Loucy (cell line): ENCODE results near the gene LMTK3.
A peak's percentile ranks its signal among the peaks of the same experiment; 100 is the strongest.

ENCODE experiments used
- H2AFZ ChIP-seq: fragments of 200-600 bp; sonication (generic); 2 replicates; pipeline ENCODE4 v1.6.0; 2016; ENCODE audit warnings: antibody characterized with exemption, mild to moderate bottlenecking, low read length, moderate library complexity
- H3F3A ChIP-seq: fragments of 200-600 bp; 2 replicates; pipeline ENCODE4 v1.6.0; 2016; ENCODE audit warnings: antibody characterized with exemption, low read depth, mild to moderate bottlenecking
- H3K27me3 ChIP-seq: fragments of 200-600 bp; sonication (generic); 2 replicates; pipeline ENCODE4 v1.6.1; 2014; ENCODE audit warnings: low read length, mild to moderate bottlenecking; ENCODE audit not compliant: insufficient read depth, poor library complexity, severe bottlenecking
- H3K36me3 ChIP-seq: fragments of 200-600 bp; sonication (generic); 2 replicates; pipeline ENCODE4 v1.6.1; 2016; ENCODE audit warnings: low read length; ENCODE audit not compliant: insufficient read depth
- H3K4me1 ChIP-seq: fragments of 200-600 bp; sonication (generic); 2 replicates; pipeline ENCODE4 v1.5.1; 2014; ENCODE audit warnings: low read length, mild to moderate bottlenecking; ENCODE audit not compliant: insufficient read depth, poor library complexity, severe bottlenecking
- H3K4me2 ChIP-seq: fragments of 200-600 bp; sonication (generic); 2 replicates; pipeline ENCODE4 v1.6.0; 2014; ENCODE audit warnings: antibody characterized with exemption, low read length, low read depth, mild to moderate bottlenecking; ENCODE audit not compliant: poor library complexity, severe bottlenecking
- H3K4me3 ChIP-seq: fragments of 200-600 bp; sonication (generic); 2 replicates; pipeline ENCODE4 v1.5.1; 2014; ENCODE audit warnings: low read length, mild to moderate bottlenecking, mixed read lengths; ENCODE audit not compliant: poor library complexity, severe bottlenecking
- H3K79me2 ChIP-seq: fragments of 200-600 bp; sonication (generic); 2 replicates; pipeline ENCODE4 v1.6.1; 2014; ENCODE audit warnings: low read length; ENCODE audit not compliant: insufficient read depth
- H3K9ac ChIP-seq: fragments of 200-600 bp; sonication (generic); 2 replicates; pipeline ENCODE4 v1.6.0; 2014; ENCODE audit warnings: mild to moderate bottlenecking, low read depth, low read length, moderate library complexity; ENCODE audit not compliant: poor library complexity, severe bottlenecking
- H3K9me2 ChIP-seq: fragments of 200-600 bp; sonication (generic); replicated peaks from 2 replicates; pipeline ENCODE4 v1.6.1; 2016; ENCODE audit warnings: low read depth, low read length, mixed read lengths
- H3K9me3 ChIP-seq: fragments of 200-600 bp; sonication (generic); 2 replicates; pipeline ENCODE4 v1.6.1; 2014; ENCODE audit warnings: mild to moderate bottlenecking, antibody characterized with exemption, low read length, low read depth; ENCODE audit not compliant: insufficient read depth
- H4K20me1 ChIP-seq: fragments of 200-600 bp; sonication (generic); 2 replicates; pipeline ENCODE4 v1.6.0; 2014; ENCODE audit warnings: antibody characterized with exemption, low read length, mild to moderate bottlenecking; ENCODE audit not compliant: insufficient read depth, poor library complexity, severe bottlenecking
- EZH2phosphoT487 ChIP-seq: fragments of 200-600 bp; IDR thresholded peaks from 2 replicates; pipeline ENCODE4 v1.6.1; 2018; ENCODE audit warnings: antibody characterized with exemption, mild to moderate bottlenecking, moderate library complexity, borderline replicate concordance
- TF ChIP-seq, protein P1 (sequence below): fragments of 200-600 bp; sonication (generic); conservative IDR thresholded peaks from 2 replicates; pipeline ENCODE4 v1.5.1; 2014; ENCODE audit warnings: mild to moderate bottlenecking, antibody characterized with exemption, low read length

LMTK3 gene

GRCh38 chr19:48446579-48446978, 65.1 kb downstream of the LMTK3 start:
- H3K9me2 ChIP-seq = no peaks in the 10 kb centered on the region
- H3K9me3 ChIP-seq = no peaks in the 10 kb centered on the region
- H3F3A ChIP-seq = no peaks in the 10 kb centered on the region
- no peak for TF ChIP-seq EZH2phosphoT487
- TF ChIP-seq, protein P1, sequence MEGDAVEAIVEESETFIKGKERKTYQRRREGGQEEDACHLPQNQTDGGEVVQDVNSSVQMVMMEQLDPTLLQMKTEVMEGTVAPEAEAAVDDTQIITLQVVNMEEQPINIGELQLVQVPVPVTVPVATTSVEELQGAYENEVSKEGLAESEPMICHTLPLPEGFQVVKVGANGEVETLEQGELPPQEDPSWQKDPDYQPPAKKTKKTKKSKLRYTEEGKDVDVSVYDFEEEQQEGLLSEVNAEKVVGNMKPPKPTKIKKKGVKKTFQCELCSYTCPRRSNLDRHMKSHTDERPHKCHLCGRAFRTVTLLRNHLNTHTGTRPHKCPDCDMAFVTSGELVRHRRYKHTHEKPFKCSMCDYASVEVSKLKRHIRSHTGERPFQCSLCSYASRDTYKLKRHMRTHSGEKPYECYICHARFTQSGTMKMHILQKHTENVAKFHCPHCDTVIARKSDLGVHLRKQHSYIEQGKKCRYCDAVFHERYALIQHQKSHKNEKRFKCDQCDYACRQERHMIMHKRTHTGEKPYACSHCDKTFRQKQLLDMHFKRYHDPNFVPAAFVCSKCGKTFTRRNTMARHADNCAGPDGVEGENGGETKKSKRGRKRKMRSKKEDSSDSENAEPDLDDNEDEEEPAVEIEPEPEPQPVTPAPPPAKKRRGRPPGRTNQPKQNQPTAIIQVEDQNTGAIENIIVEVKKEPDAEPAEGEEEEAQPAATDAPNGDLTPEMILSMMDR = no peak
- H3K36me3 ChIP-seq = peaks cover 21% of the 10 kb centered on the region; the same call in 1 of the 2 replicates
- peaks cover 7% of the 10 kb centered on the region for H4K20me1 ChIP-seq
- H3K4me1 ChIP-seq = peaks cover 11% of the 10 kb centered on the region
- peaks cover 28% of the 10 kb centered on the region for H3K79me2 ChIP-seq
- H3K9ac ChIP-seq = peak overlapping the region; percentile 84
- no peaks in the 10 kb centered on the region for H3K27me3 ChIP-seq
- H3K4me2 ChIP-seq = peak overlapping the region; percentile 99
- no peak overlapping the region for H2AFZ ChIP-seq
- H3K4me3 ChIP-seq = peak overlapping the region; percentile 92

GRCh38 chr19:48445606-48446481, 65.8 kb downstream of the LMTK3 start, which contains the start of gene GRWD1:
TSS of gene GRWD1 (plus strand) at chr19:48445983. CDS start at chr19:48446006, 23 bp downstream.
- H3K36me3 ChIP-seq = peaks cover 14% of the 10 kb centered on the region; the same call in 1 of the 2 replicates
- H3K9me3 ChIP-seq = no peaks in the 10 kb centered on the region
- peaks cover 7% of the 10 kb centered on the region for H4K20me1 ChIP-seq
- H3K9ac ChIP-seq = peak within 1 kb of the TSS; percentile 84
- TF ChIP-seq EZH2phosphoT487 = no peak
- TF ChIP-seq, protein P1 = peak; percentile 16; the same call in 1 of the 2 replicates
- peak within 1 kb of the TSS; percentile 92 for H3K4me3 ChIP-seq
- H3K4me1 ChIP-seq = peaks cover 11% of the 10 kb centered on the region
- H3F3A ChIP-seq = no peaks in the 10 kb centered on the region
- peaks cover 28% of the 10 kb centered on the region for H3K79me2 ChIP-seq
- peak within 1 kb of the TSS; percentile 99 for H3K4me2 ChIP-seq
- no peaks in the 10 kb centered on the region for H3K9me2 ChIP-seq
- H3K27me3 ChIP-seq = no peaks in the 10 kb centered on the region
- peak within 1 kb of the TSS; percentile 65 for H2AFZ ChIP-seq

- peak overlapping the region; percentile 84 for H3K9ac ChIP-seq
- no peaks in the 10 kb centered on the region for H3K9me3 ChIP-seq
- H3F3A ChIP-seq = no peaks in the 10 kb centered on the region
- peak overlapping the region; percentile 99 for H3K4me2 ChIP-seq
- no peaks in the 10 kb centered on the region for H3K27me3 ChIP-seq
- peaks cover 9% of the 10 kb centered on the region; the same call in 1 of the 2 replicates for H3K36me3 ChIP-seq
- H3K9me2 ChIP-seq = no peaks in the 10 kb centered on the region
- H2AFZ ChIP-seq = peak overlapping the region; percentile 65
- TF ChIP-seq EZH2phosphoT487 = no peak
- TF ChIP-seq, protein P1 = peak; percentile 72
- peaks cover 7% of the 10 kb centered on the region for H4K20me1 ChIP-seq
- peaks cover 11% of the 10 kb centered on the region for H3K4me1 ChIP-seq
- H3K4me3 ChIP-seq = peak overlapping the region; percentile 92
- peaks cover 28% of the 10 kb centered on the region for H3K79me2 ChIP-seq
Measured at GRCh38 chr19:48445256-48445605, 66.4 kb downstream of the LMTK3 start.
